Endodermal cell (in vitro differentiated cells): Measurements from ENCODE around the gene KCTD1. TPM values are rescaled to one million over a fixed set of nuclear protein-coding genes. Genes with fewer than 3 reads are reported as not detected.

ENCODE experiments used
- DNase-seq: peaks from one replicate; pipeline ENCODE4 v3.0.0-alpha.2; 2017
- H3K27ac ChIP-seq: 2 replicates; pipeline ENCODE4 v1.5.1; 2013; ENCODE audit warnings: mild to moderate bottlenecking, low read depth, low read length, moderate library complexity
- H3K27me3 ChIP-seq: 2 replicates; pipeline ENCODE4 v1.6.1; 2013; ENCODE audit warnings: mild to moderate bottlenecking, low read length, moderate library complexity; ENCODE audit not compliant: insufficient read depth, control insufficient read depth, poor library complexity, severe bottlenecking
- H3K36me3 ChIP-seq: 2 replicates; pipeline ENCODE4 v1.7.0; 2013; ENCODE audit warnings: mild to moderate bottlenecking, low read length, moderate library complexity; ENCODE audit not compliant: control insufficient read depth, insufficient read depth
- H3K4me1 ChIP-seq: one replicate; pipeline ENCODE4 v1.7.0; 2013; ENCODE audit warnings: low read length; ENCODE audit not compliant: control insufficient read depth, insufficient read depth
- H3K4me3 ChIP-seq: 2 replicates; pipeline ENCODE4 v1.5.1; 2013; ENCODE audit warnings: mild to moderate bottlenecking, low read length, moderate library complexity
- H3K9ac ChIP-seq: 2 replicates; pipeline ENCODE4 v1.6.1; 2013; ENCODE audit warnings: mild to moderate bottlenecking, low read length, moderate library complexity; ENCODE audit not compliant: poor library complexity, severe bottlenecking; ENCODE audit errors: extremely low read depth
- H3K9me3 ChIP-seq: 2 replicates; pipeline ENCODE4 v1.6.1; 2013; ENCODE audit warnings: mild to moderate bottlenecking, low read length, moderate library complexity; ENCODE audit not compliant: control insufficient read depth
- H3K27ac Mint-ChIP-seq: 2 replicates; pipeline ENCODE4 v1.8.0; 2020; ENCODE audit warnings: mixed read lengths
- H3K27me3 Mint-ChIP-seq: 2 replicates; pipeline ENCODE4 v1.8.0; 2021; ENCODE audit warnings: mild to moderate bottlenecking, mixed read lengths; ENCODE audit not compliant: insufficient read depth
- H3K36me3 Mint-ChIP-seq: 2 replicates; pipeline ENCODE4 v1.8.0; 2020; ENCODE audit warnings: low read depth, mixed read lengths
- H3K4me1 Mint-ChIP-seq: 2 replicates; pipeline ENCODE4 v1.8.0; 2020; ENCODE audit warnings: mixed read lengths
- H3K4me3 Mint-ChIP-seq: 2 replicates; pipeline ENCODE4 v1.8.0; 2020; ENCODE audit warnings: mild to moderate bottlenecking, moderate library complexity, mixed read lengths
- H3K9me3 Mint-ChIP-seq: 2 replicates; pipeline ENCODE4 v1.8.0; 2020; ENCODE audit warnings: mild to moderate bottlenecking, mixed read lengths
- WGBS, 2 experiments: methylation state at CpG; one replicate each; pipeline versions ENCODE4 v1.1.5 to v1.1.7; 2013; ENCODE audit warnings: missing lambda C conversion rate in 2 of 2, mixed read lengths in 1 of 2; ENCODE audit not compliant: insufficient coverage in 1 of 2, insufficient read length in 1 of 2; 5-methylcytosine and 5-hydroxymethylcytosine counted together
- total RNA-seq, 2 donors: library from RNA; stranded (reverse); fragmentation: NEBNext Ultra II Directional in 1 of 2; extraction: Animal tissue kit (Norgen Biotek cat#: 25700) in 1 of 2; gene quantifications; 2 replicates in 1 of 2; 3 replicates in 1 of 2; pipeline ENCODE4 v1.2.1, GENCODE V29; 2021
- TF ChIP-seq, protein P1 (sequence below): fragments of 200-600 bp; sonication (generic); conservative IDR thresholded peaks from 2 replicates; pipeline ENCODE4 v1.5.0; 2021; ENCODE audit warnings: antibody characterized with exemption, mild to moderate bottlenecking

KCTD1 gene
- total RNA-seq, 2 donors from 2014 or later: 6.8 to 7.3 TPM

DNA sequence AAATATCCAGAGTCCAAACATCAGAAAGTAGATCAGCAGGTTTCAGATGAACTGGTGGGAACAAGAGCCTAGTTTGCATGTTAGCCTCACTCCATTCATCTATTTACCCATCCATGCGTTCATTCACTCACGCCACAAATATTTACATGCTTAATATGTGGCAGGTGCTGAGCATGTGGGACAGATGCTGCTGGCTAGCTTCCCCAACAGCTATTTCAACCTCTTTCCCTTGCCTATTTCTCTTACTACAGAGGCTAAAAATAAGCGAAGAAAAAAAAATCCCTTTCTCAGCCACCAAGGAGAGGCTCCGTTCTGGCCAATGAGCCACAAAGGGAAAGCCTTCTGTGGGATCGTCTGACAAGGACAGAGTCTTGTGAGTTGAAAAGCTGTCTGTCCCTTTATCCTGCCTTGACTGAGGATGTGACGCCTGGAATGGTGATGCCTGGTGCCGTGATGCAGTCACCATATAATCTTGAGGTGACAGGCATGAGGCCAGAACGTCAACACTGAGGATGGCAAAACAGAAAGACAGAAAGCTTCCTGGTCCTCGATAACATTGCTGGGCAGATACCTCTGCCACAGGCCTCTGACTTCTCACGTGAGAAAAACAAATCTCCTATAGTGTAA lies 78.2 kb downstream of the KCTD1 start:
- no peaks in the 10 kb centered on the region for H3K36me3 Mint-ChIP-seq

DNA sequence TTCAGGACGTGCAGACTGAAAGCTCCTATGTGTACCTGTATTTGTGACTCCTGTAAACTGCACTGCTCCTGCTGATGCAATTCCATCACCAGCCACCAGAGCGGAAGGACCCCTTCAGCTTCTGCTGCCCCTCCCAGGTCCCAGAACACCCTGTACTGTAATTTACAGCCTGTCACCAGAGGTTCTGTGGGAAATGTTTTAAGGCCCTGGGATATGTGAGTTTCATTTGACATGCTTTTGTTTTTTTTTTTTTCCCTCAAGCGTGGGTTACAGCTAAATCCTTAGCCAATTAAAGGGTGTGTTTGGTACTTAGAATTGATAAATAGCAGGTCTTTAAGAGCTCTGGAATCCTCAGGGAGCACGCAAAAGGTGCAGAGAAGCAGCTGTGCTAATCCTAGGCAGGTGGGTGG lies 79.4 kb downstream of the KCTD1 start:
- Histone ChIP-seq H3K27me3 (peaks cover 16% of the 10 kb centered on the region), H3K9me3 (no peaks in the 10 kb centered on the region), H3K36me3 (no peaks in the 10 kb centered on the region), H3K27ac (no peak overlapping the region), H3K9ac (no peak overlapping the region), H3K4me1 (no peaks in the 10 kb centered on the region), H3K4me3 (no peak overlapping the region)
- Mint-ChIP-seq H3K27ac (no peak overlapping the region), H3K9me3 (no peaks in the 10 kb centered on the region), H3K4me1 (peaks cover 10% of the 10 kb centered on the region), H3K4me3 (no peak overlapping the region), H3K27me3 (peaks cover 36% of the 10 kb centered on the region), H3K36me3 (no peaks in the 10 kb centered on the region)
- 28 to 52% methylated on average over 2 to 4 of the region's 4 CpGs for WGBS, 2 experiments
- DNase-seq: peak; percentile 89
- TF ChIP-seq, protein P1, sequence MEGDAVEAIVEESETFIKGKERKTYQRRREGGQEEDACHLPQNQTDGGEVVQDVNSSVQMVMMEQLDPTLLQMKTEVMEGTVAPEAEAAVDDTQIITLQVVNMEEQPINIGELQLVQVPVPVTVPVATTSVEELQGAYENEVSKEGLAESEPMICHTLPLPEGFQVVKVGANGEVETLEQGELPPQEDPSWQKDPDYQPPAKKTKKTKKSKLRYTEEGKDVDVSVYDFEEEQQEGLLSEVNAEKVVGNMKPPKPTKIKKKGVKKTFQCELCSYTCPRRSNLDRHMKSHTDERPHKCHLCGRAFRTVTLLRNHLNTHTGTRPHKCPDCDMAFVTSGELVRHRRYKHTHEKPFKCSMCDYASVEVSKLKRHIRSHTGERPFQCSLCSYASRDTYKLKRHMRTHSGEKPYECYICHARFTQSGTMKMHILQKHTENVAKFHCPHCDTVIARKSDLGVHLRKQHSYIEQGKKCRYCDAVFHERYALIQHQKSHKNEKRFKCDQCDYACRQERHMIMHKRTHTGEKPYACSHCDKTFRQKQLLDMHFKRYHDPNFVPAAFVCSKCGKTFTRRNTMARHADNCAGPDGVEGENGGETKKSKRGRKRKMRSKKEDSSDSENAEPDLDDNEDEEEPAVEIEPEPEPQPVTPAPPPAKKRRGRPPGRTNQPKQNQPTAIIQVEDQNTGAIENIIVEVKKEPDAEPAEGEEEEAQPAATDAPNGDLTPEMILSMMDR: peak; percentile 85

More for the DNA sequence above, 78.2 kb downstream of the KCTD1 start:
- no peak overlapping the region for H3K27ac ChIP-seq
- 80 to 83% methylated on average over 7 to 10 of the region's 10 CpGs for WGBS, 2 experiments
- Mint-ChIP-seq H3K27ac (no peak overlapping the region), H3K27me3 (peaks cover 30% of the 10 kb centered on the region), H3K4me1 (no peaks in the 10 kb centered on the region), H3K9me3 (no peaks in the 10 kb centered on the region), H3K4me3 (no peak overlapping the region)
- no peaks in the 10 kb centered on the region for H3K36me3 ChIP-seq
- no peaks in the 10 kb centered on the region for H3K4me1 ChIP-seq
- no peaks in the 10 kb centered on the region for H3K9me3 ChIP-seq
- TF ChIP-seq, protein P1: no peak
- H3K4me3 ChIP-seq: no peak overlapping the region
- no peak overlapping the region for H3K9ac ChIP-seq
- H3K27me3 ChIP-seq: peaks cover 16% of the 10 kb centered on the region
- no peak for DNase-seq

DNA sequence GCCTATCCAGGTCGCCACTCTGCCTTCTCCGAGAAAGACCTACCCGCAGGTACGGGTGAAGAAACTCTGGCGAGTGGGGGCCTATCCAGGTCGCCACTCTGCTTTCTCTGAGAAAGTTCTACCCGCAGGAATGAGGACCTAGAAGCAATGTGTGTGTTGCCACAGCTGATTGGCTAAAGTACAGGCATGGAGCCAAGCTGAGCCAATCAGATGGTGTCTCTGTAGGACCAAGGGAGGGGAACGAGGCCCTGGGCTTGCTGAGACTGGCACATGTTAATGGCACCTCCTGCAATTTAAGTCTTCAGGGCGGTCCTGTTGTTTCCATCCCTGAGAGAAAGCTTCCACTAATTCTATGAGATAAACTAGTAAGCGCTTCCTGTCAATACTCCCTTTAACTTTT lies 82.3 kb downstream of the KCTD1 start:
- Histone ChIP-seq H3K4me3 (no peak overlapping the region), H3K9ac (no peak overlapping the region), H3K4me1 (no peaks in the 10 kb centered on the region), H3K27ac (no peak overlapping the region), H3K27me3 (peaks cover 43% of the 10 kb centered on the region), H3K36me3 (no peaks in the 10 kb centered on the region), H3K9me3 (no peaks in the 10 kb centered on the region)
- Mint-ChIP-seq H3K27ac (no peak overlapping the region), H3K36me3 (no peaks in the 10 kb centered on the region), H3K27me3 (peaks cover 61% of the 10 kb centered on the region), H3K4me1 (peaks cover 13% of the 10 kb centered on the region), H3K9me3 (no peaks in the 10 kb centered on the region), H3K4me3 (no peak overlapping the region)
- TF ChIP-seq, protein P1: no peak
- 94% methylated on average over 9 to 10 of the region's 10 CpGs for WGBS, 2 experiments
- no peak for DNase-seq
